GM15510 (cell line): ENCODE results near the gene RLN1.
"Not testable (repeated sequence)": the region's sequence is repeated elsewhere in the genome, so short reads cannot be mapped to it uniquely, and the experiment has no call there.

Experiments
- POLR2A ChIP-seq: IDR thresholded peaks from 3 replicates; pipeline ENCODE4 v1.6.1; 2011; ENCODE audit warnings: borderline replicate concordance; ENCODE audit not compliant: insufficient read length; ENCODE audit errors: extremely low read depth

RLN1 gene

DNA sequence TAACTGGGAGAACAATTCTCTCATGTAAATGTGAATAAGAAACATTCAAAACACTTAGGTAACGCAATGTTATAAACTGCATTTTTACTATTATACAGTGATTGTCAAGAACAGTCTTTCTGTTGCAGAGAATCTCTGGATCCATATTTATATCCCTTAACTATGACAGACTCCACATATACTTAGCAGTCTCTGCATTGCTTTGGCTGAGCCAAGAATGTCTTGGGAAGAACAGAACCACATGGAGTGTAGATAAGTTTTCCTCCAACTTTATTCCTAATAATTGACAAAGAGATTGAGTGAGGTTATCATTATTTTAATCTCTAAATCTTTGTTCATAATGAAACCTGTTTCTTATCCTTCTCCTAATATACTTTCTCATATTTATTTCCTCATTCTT, 15.6 kb upstream of the RLN1 start:
- no peak for TF ChIP-seq POLR2A

DNA sequence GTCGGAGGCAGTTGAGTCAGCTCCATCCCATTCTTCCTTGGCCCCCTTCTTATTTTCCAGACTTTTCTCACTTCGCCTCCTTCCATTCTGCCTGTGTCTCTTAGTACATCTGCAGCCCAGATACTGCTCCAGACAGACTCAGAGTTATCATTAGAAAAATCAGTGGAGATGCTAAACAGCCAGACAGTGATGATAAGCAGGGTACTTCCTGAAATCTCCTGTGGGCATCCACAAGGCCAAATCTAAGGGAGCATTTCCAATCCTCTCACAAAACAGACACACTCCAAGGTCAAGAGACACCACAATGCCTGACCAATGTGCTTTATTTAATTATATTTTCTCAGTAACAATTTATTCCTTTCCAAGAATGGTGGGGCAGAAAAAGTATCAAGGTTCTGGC, 14.5 kb upstream of the RLN1 start:
- TF ChIP-seq POLR2A, result no peak

DNA sequence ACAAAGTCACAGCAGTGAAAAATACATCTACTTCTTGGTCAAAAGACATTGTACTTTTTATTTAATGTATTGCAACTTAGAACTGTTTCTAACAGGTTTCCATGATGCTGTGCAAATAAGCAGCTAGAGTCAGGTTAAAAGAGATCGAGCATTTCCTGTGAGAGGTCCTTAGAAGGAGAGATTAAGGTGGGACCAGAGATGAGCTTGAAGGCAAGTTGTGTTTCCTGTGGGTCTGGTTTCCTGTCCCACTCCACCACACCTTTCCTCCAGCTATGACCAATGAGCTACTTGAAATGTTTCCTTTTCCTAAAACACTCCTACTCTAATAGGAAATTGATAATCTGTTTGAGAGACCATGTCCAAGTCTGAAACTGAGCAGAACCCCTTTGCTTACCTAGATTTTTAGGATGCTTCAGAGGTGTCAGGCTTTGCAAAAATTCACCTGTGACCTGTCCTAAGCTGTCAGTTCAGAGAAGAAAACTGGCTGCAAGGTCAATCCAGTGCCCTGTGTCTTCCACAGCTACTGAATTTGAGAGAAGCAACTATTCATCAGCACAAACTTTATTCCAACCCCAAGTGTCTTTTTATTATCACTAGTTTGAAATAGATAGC, 13.1 kb upstream of the RLN1 start:
- TF ChIP-seq POLR2A, result no peak

DNA sequence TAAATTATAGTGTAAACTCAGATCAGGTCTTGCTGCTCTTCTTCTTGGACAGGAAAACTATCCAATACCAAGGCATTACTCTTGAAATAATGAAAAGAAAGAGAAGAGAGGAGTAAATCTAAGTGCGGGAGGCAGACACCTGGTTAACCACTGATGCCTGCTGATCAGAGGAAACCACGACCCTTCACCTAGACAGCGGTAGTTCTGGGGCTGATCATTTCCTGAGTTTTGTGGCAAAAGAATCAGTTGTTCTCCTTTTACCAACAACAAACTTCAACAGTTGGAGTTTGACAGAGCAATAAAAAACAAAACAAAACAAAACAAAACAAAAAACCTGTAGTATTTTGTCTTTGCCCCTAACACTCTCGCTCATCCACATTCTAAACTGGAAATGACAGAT, 3.0 kb downstream of the RLN1 start:
- TF ChIP-seq POLR2A, result no peak

DNA sequence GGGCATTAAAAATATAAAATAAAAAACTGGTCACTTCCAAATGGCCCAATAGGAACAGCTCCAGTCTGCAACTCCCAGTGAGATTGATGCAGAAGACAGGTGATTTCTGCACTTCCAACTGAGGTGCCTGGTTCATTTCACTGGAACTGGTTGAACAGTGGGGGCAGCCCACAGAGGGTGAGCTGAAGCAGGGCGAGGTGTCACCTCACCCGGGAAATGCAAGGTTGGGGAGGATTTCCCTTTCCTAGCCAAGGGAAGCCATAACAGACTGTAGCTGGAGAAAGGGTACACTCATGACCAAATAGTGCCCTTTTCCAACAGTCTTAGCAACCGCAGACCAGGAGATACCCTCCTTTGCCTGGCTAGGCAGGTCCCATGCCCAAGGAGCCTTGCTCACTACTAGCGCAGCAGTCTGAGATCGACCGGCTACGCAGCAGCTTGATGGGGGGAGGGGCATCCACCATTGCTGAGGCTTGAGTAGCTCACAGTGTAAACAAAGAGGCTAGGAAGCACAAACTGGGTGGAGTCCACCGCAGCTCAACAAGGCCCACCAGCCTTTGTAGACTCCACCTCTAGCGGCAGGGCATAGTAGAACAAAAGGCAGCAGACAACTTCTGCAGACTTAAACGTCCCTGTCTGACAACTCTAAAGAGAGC, 12.7 kb downstream of the RLN1 start:
- TF ChIP-seq POLR2A, result no peak

DNA sequence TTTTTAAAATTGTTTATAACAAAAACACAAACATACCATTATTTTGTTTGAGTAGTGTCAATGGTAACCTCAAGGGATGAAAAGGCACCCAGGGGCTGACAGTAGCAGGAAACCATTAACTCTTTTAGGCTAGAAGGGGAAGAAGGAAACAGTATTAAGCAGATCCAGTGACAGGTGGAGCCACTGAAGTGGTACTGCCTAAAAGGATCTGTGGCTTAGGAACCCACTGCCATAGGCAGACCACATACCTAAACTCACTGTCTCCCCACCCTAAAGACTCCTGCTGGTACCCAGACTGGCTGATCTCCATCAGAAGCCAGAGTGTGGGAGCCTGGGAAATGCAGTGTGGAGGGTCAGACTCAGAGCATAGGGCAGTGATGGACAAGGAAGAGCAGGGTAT, 13.5 kb downstream of the RLN1 start:
- TF ChIP-seq POLR2A, result no peak

DNA sequence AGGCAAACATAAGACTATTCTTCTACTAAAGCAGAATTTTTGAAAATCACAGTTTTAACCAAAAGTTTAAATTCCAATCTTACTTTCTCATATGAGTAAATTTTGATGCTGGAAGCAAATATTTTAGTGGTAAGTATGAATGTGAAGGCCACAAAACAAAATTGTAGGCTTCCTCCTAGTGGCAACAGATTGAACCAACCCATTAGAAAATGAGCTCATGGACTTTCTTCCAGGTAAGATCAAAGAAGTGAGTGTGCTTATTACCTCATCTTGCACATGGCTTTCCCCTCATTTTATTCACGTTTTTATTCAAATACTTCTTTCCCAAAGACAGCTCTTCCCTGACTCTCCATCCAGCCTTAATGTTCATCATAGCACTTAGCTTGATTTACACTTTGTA, 18.6 kb downstream of the RLN1 start:
- TF ChIP-seq POLR2A, result no peak

DNA sequence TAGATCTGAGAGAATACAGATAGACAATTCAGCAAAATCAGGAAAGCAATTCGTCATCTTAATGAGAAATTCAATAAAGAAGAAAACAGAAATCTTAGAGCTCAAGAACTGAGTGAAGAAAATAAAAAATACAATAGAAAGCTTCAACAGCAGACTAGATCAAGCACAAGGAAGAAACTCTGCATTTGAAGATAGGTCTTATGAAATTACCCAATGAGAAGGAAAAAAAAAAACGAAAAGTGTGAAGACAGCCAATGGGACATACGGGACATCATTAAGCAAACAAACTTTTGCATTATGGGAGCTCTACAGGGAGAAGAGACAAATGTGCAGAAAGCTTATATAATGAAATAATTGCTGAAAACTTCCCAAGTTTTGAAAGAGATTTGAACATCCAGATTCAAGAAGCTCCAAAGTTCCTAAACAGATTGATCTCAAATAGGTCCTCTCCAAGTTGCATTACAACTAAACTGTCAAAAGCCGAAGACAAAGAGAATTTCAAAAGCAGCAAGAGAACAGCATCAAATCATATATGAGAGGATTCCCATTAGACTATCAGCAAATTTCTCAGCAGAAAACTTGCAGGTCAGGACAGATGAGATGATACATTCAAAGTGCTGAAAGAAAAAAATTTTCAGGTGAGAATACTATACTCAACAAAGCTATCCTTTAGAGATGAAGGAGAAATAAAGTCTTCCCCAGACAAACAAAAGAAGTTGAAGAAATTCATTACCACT, 24.3 kb downstream of the RLN1 start:
- TF ChIP-seq POLR2A, result no peak

DNA sequence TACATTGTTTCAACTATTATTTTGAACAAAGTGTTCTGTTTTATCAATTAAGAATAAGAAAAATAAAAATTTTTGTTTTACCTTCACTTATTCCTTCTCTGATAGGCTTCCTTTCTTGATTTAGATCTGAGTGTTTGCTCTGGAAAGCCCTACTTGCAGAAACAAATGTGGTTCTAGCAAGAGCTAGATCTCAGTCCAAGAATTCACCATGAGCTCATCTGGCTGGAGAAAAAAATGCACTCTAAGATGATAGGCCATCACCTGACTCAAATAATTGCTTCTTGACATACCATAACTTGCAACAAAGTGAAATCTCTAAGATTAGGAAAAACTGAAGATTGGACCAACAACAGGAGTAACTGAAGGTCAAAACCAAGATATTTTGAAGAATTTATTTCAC, 28.8 kb downstream of the RLN1 start:
- TF ChIP-seq POLR2A, result no peak

DNA sequence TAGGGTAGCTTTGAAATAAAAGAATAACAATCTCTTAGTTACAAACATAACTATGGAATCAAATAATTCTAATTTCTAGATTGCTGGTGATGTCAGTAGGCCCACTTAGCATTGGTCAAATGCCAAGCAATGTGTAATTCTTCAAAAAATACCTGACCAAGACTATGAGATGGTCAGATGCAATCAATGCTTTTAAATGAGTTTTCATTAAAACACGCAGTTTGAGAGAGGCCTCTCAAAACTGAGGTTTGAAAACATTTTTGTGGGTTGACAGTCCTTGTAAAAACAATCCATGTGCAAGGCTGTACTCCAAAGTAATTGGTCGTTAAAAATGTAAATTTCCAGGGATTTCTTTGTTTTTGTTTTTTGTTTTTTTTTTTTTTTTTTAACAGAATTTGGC, 33.9 kb downstream of the RLN1 start:
- no peak for TF ChIP-seq POLR2A

DNA sequence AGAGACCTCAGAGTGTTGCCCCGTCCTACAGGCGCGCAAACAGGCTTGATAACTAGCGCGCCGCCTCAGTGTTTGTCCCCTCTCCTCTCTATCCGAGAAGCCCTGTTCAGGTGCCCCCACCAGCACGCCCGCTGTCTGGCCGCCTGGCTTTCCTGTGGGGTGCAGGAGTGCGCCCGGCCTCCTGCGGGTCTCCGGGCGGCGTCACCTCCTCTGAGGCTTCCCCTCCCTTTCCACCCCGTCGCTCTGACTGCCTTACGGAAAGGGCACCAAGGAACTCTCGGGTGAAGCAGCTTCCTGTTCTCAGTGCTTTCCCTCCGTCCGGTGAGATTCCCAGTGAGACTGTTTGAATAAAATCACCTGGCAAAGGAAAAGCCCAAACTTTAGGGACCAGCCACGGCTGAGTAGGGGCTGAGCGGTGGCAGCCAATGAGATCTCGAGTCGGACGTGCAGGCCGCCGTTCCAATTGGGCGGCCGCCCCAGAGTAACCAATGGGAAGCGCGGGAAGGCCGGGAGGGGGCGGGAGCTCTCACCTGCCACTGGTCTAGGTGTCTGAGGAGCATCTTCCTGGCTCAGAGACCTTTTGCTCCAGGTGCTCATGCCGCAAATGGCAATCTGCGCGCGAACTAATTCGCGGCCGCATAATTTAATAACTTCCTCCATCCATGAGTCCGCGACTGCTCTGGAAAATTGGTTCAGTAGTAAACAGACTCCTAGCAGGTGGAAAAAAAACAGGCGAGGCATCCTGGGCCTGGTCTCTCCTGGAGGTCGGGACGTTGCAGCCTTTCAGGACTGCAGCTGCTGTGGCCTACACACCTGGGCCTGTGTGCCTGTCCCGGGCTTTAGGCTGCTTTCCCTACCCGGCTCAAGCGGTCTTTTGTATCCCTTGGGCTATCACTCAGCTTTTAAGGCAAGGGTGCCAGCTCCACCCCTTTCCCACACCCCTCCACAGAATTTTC, 35.6 kb downstream of the RLN1 start, which contains the start of gene RLN2:
Gene RLN2 (minus strand): TSS at position 877 of the 956 bp plus-strand sequence. CDS start 136 bp downstream, at position 741.
- TF ChIP-seq POLR2A, result not testable (repeated sequence)

DNA sequence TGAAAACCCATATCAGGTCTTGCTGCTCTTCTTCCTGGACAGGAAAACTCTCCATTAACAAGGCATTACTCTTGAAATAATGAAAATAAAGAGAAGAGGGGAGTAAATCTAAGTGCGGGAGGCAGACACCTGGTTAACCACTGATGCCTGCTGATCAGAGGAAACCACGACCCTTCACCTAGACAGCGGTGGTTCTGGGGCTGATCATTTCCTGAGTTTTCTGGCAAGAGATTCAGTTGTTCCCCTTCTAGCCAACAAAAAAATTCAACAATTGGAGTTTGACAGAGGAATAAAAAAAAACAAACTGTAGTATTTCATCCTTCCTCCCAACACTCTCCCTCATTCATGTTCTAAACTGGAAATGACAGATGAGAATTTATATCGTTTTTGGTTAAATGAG, 38.1 kb downstream of the RLN1 start:
- TF ChIP-seq POLR2A, result no peak

DNA sequence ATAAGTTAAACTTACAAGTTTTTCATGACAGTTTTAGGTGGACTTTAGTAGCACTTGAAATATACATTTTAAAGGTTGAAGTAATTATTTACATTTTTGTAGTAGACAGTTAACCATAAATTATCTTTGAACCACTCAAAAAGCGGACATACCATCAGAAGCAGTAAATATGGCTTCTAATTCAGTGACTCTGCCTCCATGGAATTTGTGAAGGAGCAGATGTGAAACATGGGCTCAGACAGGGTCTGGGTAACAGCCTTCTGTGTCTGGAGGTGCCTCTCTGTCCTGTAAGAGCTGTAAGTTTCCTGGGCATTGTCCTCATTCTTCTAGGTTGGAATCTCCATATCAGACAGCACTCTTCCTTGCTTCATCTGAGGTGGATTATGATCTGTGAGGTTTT, 47.5 kb downstream of the RLN1 start:
- TF ChIP-seq POLR2A, result no peak

DNA sequence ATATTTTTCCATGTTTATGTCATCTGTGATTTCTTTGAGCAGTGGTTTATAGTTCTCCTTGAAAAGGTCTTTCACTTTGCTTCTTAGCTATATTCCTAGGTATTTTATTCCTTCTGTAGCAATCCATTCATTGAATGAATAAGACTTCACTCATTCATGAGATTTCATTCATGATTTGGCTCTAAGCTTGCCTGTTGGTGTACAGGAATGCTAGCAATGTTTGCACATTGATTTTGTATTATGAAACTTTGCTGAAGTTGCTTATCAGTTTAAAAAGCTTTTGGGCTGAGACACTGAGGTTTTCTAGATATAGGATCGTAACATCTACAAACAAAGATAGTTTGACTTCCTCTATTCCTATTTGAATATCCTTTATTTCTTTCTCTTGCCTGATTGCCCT, 51.1 kb downstream of the RLN1 start:
- no peak for TF ChIP-seq POLR2A

DNA sequence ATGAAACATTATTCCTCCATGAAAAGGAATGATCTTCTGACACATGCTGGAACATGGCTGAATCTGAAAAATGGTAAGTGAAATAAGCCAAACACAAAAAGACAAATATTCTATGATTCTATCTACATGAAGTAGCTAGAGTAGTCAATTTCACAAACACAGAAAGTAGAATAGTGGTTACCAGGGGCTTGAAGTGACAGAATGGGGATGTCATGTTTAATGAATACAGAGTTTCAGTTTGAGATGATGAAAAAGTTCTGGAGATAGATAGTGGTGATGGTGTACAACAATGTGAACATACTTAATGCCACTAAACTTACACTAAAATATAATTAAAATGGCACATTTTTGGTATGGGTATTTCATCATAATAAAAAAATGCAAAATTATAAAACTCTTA, 53.4 kb downstream of the RLN1 start:
- TF ChIP-seq POLR2A, result no peak
